GM21529 (cell line): Measurements from ENCODE around the gene RTN4RL2.

Experiments
- ATAC-seq: cut with Tn5 transposase; IDR thresholded peaks from one replicate; pipeline ENCODE4 v1.9.1; 2021; ENCODE audit not compliant: unreplicated experiment

Gene RTN4RL2

GRCh38 chr11:57461841-57462489 lies 1.6 kb downstream of the RTN4RL2 start:
- no peak for ATAC-seq

- ATAC-seq, result no peak
These were observed 2.3 kb downstream of the RTN4RL2 start for GRCh38 chr11:57462597-57462996.

- ATAC-seq, result no peak
These were observed 3.6 kb downstream of the RTN4RL2 start for GRCh38 chr11:57463671-57464538.

- no peak for ATAC-seq
These were observed 4.3 kb downstream of the RTN4RL2 start for GRCh38 chr11:57464539-57465181.

- no peak for ATAC-seq
These were observed 6.4 kb downstream of the RTN4RL2 start for GRCh38 chr11:57466680-57467079.

GRCh38 chr11:57467508-57468157 lies 7.3 kb downstream of the RTN4RL2 start:
- ATAC-seq, result no peak

- no peak for ATAC-seq
These were observed 7.9 kb downstream of the RTN4RL2 start for GRCh38 chr11:57468276-57468675.

- no peak for ATAC-seq
These were observed 8.9 kb downstream of the RTN4RL2 start for GRCh38 chr11:57469268-57469667.

- no peak for ATAC-seq
These were observed 11.2 kb downstream of the RTN4RL2 start for GRCh38 chr11:57471496-57471895.

GRCh38 chr11:57473285-57473841 lies 13.0 kb downstream of the RTN4RL2 start:
- ATAC-seq, result no peak

- ATAC-seq, result no peak
These were observed 13.9 kb downstream of the RTN4RL2 start for GRCh38 chr11:57474017-57474802.

- no peak for ATAC-seq
These were observed 14.4 kb downstream of the RTN4RL2 start for GRCh38 chr11:57474803-57475115.

GRCh38 chr11:57475191-57475590 lies 14.9 kb downstream of the RTN4RL2 start:
- no peak for ATAC-seq

- peak; percentile 23 for ATAC-seq
These were observed 15.3 kb downstream of the RTN4RL2 start for GRCh38 chr11:57475671-57476046.

GRCh38 chr11:57476047-57476756 lies 15.9 kb downstream of the RTN4RL2 start:
- peak; percentile 32 for ATAC-seq

GRCh38 chr11:57476757-57477506 lies 16.6 kb downstream of the RTN4RL2 start:
- ATAC-seq, result peak; percentile 56

- no peak for ATAC-seq
These were observed 17.3 kb downstream of the RTN4RL2 start for GRCh38 chr11:57477507-57478189.

- no peak for ATAC-seq
These were observed 18.8 kb downstream of the RTN4RL2 start for GRCh38 chr11:57479021-57479663.
